Measurements from ENCODE around the gene AAMP.

Gene AAMP

DNA sequence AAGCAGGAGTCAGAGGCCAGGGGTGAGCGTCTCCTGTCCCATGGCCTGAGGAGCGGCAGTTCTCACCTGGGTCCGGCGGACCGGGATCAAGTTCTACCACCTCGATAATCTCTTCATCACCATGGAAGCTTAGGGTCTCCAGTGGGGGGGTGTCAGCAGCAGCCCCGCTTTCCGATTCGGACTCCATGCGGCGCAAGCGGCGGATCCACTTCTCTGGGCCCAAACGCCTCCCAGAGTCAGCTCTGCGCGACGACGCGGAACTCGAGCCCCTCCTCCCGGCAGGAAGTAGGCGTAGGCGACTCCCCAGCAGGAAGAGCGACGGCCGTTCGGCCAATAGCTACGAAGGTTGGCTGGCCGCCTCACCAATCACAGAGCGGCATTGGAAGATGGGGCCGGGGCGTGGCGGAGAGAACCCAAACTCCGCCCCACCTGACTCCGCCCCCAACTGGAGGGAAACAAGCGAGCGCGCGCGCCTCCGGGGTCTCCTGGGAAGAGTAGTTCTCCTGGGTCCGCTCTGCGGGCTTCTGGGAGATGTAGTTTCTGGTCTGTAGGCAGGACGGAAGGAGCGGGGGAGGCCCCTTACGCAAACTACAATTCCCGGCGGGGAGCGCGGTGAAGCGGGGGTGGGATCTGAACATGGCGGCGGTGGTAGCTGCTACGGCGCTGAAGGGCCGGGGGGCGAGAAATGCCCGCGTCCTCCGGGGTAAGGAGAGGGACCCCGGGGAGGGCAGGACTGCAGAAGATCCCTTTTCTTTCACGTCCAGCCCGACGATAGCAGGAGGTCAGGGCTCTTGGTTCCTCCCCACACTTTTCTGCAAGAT lies at the start of gene AAMP, which contains the start of gene PNKD (continued):
- TF ChIP-seq YY1 (tag by site-specific recombination; IDR thresholded peaks at IDR 0.05) (peak; percentile 87), ZNF621 (tag by site-specific recombination; IDR thresholded peaks at IDR 0.05) (no peak), BCL6B (tag by site-specific recombination; IDR thresholded peaks at IDR 0.05) (no peak), GLIS1 (tag by site-specific recombination; IDR thresholded peaks at IDR 0.05) (peak; percentile 4; the same call in 1 of the 2 replicates), ZNF701 (tag by site-specific recombination; IDR thresholded peaks at IDR 0.05) (no peak), ZNF629 (tag by site-specific recombination; IDR thresholded peaks at IDR 0.05) (0 out of 2 replicates have a peak, but pooled peaks have one; percentile 37), ZNF521 (tag by site-specific recombination; IDR thresholded peaks at IDR 0.05) (no peak), ZNF292 (tag by site-specific recombination; IDR thresholded peaks at IDR 0.05; ENCODE audit: borderline replicate concordance, low read depth) (no peak), ZNF324 (tag by site-specific recombination; IDR thresholded peaks at IDR 0.05) (0 out of 2 replicates have a peak, but pooled peaks have one; percentile 24), EGR2 (tag by site-specific recombination; IDR thresholded peaks at IDR 0.05; ENCODE audit: low read depth) (peak; percentile 60), ZNF473 (tag by site-specific recombination; IDR thresholded peaks at IDR 0.05) (no peak), ZNF211 (tag by site-specific recombination; IDR thresholded peaks at IDR 0.05; ENCODE audit: low read depth) (no peak), ZNF155 (tag by site-specific recombination; IDR thresholded peaks at IDR 0.05) (no peak), OSR2 (tag by site-specific recombination; IDR thresholded peaks at IDR 0.05) (no peak), ZNF341 (tag by site-specific recombination; IDR thresholded peaks at IDR 0.05; ENCODE audit: low read depth) (peak; percentile 61), ZNF585B (tag by site-specific recombination; IDR thresholded peaks at IDR 0.05) (no peak), ZNF830 (tag by site-specific recombination; IDR thresholded peaks at IDR 0.05; ENCODE audit: low read depth) (no peak), YY2 (tag by site-specific recombination; IDR thresholded peaks at IDR 0.05) (peak; percentile 87), ZNF660 (tag by site-specific recombination; IDR thresholded peaks at IDR 0.05) (no peak), ZNF654 (tag by site-specific recombination; IDR thresholded peaks at IDR 0.05; ENCODE audit: low read depth) (no peak), ZFP37 (tag by site-specific recombination; IDR thresholded peaks at IDR 0.05) (0 out of 2 replicates have a peak, but pooled peaks have one; percentile 7), ZNF274 (IDR thresholded peaks at IDR 0.05; ENCODE audit: low read length) (no peak), ZNF274 (tag by site-specific recombination; IDR thresholded peaks at IDR 0.05; ENCODE audit: borderline replicate concordance) (no peak), ZBTB6 (tag by site-specific recombination; IDR thresholded peaks at IDR 0.05) (no peak), ZNF391 (tag by site-specific recombination; IDR thresholded peaks at IDR 0.05; ENCODE audit: borderline replicate concordance, low read depth) (0 out of 2 replicates have a peak, but pooled peaks have one; percentile 1), WT1 (tag by site-specific recombination; IDR thresholded peaks at IDR 0.05) (peak; percentile 43; the same call in 1 of the 2 replicates), INSM2 (tag by site-specific recombination; IDR thresholded peaks at IDR 0.05) (0 out of 2 replicates have a peak, but pooled peaks have one; percentile 32), ZNF792 (tag by site-specific recombination; IDR thresholded peaks at IDR 0.05) (no peak), GLI2 (tag by site-specific recombination; IDR thresholded peaks at IDR 0.05; ENCODE audit: borderline replicate concordance, low read depth) (no peak), ZNF146 (tag by site-specific recombination; IDR thresholded peaks at IDR 0.05) (no peak)
- TF ChIP-seq, protein P1, sequence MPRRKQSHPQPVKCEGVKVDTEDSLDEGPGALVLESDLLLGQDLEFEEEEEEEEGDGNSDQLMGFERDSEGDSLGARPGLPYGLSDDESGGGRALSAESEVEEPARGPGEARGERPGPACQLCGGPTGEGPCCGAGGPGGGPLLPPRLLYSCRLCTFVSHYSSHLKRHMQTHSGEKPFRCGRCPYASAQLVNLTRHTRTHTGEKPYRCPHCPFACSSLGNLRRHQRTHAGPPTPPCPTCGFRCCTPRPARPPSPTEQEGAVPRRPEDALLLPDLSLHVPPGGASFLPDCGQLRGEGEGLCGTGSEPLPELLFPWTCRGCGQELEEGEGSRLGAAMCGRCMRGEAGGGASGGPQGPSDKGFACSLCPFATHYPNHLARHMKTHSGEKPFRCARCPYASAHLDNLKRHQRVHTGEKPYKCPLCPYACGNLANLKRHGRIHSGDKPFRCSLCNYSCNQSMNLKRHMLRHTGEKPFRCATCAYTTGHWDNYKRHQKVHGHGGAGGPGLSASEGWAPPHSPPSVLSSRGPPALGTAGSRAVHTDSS (tag by site-specific recombination; IDR thresholded peaks at IDR 0.05) = no peak
- TF ChIP-seq, protein P2, sequence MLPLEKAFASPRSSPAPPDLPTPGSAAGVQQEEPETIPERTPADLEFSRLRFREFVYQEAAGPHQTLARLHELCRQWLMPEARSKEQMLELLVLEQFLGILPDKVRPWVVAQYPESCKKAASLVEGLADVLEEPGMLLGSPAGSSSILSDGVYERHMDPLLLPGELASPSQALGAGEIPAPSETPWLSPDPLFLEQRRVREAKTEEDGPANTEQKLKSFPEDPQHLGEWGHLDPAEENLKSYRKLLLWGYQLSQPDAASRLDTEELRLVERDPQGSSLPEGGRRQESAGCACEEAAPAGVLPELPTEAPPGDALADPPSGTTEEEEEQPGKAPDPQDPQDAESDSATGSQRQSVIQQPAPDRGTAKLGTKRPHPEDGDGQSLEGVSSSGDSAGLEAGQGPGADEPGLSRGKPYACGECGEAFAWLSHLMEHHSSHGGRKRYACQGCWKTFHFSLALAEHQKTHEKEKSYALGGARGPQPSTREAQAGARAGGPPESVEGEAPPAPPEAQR (tag by site-specific recombination; IDR thresholded peaks at IDR 0.05) = no peak

All from HEK293 (cell line).